Stimulated activated memory B cell treated with anti-CD40 and anti-IgM and Interleukin-4, amounts not matched to agents 10 μg/mL and 1 μg/mL and 100 μg/mL, for 72 hours (primary cell): ENCODE data around the gene FAM47A.

Source experiments
- ATAC-seq: fragments of 150-1000 bp; cut with Tn5 transposase; 2 replicates; pipeline ENCODE4 v1.10.0; 2021
- H3K27ac Mint-ChIP-seq: one replicate; pipeline ENCODE4 v1.8.0; 2022; ENCODE audit warnings: mild to moderate bottlenecking, mixed read lengths
- H3K27me3 Mint-ChIP-seq: one replicate; pipeline ENCODE4 v1.8.0; 2022; ENCODE audit warnings: mixed read lengths
- H3K36me3 Mint-ChIP-seq: one replicate; pipeline ENCODE4 v1.8.0; 2022; ENCODE audit warnings: mixed read lengths
- H3K4me1 Mint-ChIP-seq: one replicate; pipeline ENCODE4 v1.8.0; 2022; ENCODE audit warnings: mixed read lengths
- H3K4me3 Mint-ChIP-seq: one replicate; pipeline ENCODE4 v1.8.0; 2022; ENCODE audit warnings: mild to moderate bottlenecking, moderate library complexity, mixed read lengths
- H3K9me3 Mint-ChIP-seq: one replicate; pipeline ENCODE4 v1.8.0; 2022; ENCODE audit warnings: mixed read lengths

FAM47A gene

DNA sequence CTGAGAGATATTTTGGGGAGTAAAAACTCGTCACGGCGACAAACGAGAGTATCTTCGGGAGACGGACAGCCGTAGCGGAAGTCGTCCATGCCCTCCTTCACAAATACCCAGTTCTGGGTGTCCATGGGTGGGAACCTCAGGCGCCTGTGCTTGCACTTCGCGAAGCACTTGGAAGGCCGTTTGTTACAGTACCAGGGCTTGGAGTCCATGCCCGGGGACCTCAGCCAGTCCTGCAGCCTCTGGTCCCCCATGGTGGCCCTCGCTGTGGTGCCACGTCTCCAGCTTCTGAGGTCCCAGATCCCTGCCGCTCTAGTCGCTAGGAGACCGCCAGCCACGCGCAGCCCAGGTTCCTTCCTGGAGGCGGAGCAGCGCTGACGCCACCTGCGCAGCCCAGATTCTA, at the start of gene FAM47A:
FAM47A (minus strand) TSS at position 287 of the 400 bp plus-strand sequence; CDS start at position 251, 36 bp downstream.
- H3K27ac Mint-ChIP-seq, result no peak within 1 kb of the TSS
- no peak for ATAC-seq
- no peaks in the 10 kb centered on the region for H3K4me1 Mint-ChIP-seq
- H3K4me3 Mint-ChIP-seq, result no peak within 1 kb of the TSS
- H3K9me3 Mint-ChIP-seq, result no peaks in the 10 kb centered on the region
- H3K27me3 Mint-ChIP-seq, result no peaks in the 10 kb centered on the region
- no peaks in the 10 kb centered on the region for H3K36me3 Mint-ChIP-seq

DNA sequence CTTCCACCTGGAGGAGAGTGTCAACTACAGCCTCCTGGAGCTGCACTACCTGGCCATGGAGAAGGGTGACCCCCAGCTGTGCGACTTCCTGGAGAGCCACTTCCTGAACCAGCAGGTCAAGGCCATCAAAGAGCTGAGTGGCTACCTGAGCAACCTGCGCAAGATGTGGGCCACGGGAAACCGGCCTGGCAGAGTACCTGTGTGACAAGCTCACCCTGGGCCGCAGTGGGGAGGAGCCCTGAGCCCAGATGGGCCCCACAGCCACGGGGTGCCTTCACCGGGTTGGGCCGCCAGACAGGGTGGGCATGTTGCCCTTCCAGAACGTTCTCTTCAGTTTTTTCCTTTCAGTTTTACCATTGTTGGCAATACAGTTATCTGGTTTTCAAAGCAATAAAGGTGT, 15.2 kb upstream of the FAM47A start:
- no peaks in the 10 kb centered on the region for H3K27me3 Mint-ChIP-seq
- no peaks in the 10 kb centered on the region for H3K36me3 Mint-ChIP-seq
- no peak overlapping the region for H3K4me3 Mint-ChIP-seq
- no peaks in the 10 kb centered on the region for H3K9me3 Mint-ChIP-seq
- no peak overlapping the region for H3K27ac Mint-ChIP-seq
- no peak for ATAC-seq
- H3K4me1 Mint-ChIP-seq, result no peaks in the 10 kb centered on the region

DNA sequence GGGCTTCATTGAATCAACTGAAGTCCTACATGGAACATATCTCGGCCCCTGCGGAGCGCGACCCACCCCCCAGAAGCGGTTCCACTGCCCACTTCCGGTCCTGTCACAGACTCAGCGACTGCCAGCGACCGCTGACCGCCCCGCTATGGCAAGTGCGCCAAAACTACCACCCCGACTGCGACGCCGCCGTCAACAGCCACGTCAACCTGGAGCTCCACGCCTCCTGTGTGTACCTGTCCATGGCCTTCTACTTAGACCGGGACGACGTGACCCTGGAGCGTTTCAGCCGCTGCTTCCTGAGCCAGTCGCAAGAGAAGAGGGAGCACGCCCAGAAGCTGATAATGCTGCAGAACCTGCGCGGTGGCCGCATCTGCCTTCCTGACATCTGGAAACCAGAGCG, 14.8 kb upstream of the FAM47A start:
- H3K36me3 Mint-ChIP-seq, result no peaks in the 10 kb centered on the region
- no peaks in the 10 kb centered on the region for H3K4me1 Mint-ChIP-seq
- no peaks in the 10 kb centered on the region for H3K27me3 Mint-ChIP-seq
- H3K9me3 Mint-ChIP-seq, result no peaks in the 10 kb centered on the region
- no peak overlapping the region for H3K4me3 Mint-ChIP-seq
- no peak overlapping the region for H3K27ac Mint-ChIP-seq
- no peak for ATAC-seq

DNA sequence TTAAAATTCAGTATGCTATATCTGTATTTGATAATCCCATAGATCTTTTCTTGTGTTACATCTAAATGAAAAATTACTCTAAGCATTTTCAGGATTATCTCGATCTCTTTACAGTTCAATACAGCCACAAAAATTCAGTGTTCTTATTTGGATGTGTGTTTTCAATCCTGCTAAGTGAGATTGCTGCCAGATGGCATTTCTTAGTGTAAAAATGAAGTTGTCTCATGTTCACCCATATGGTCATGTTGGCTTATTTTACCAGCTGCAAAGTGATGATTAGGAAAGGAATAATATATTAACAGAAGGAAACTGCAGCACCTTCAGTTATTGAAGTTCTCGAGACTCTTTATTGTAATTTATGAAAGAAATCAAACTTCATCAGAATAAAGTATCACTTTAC, 12.1 kb upstream of the FAM47A start:
- H3K36me3 Mint-ChIP-seq, result no peaks in the 10 kb centered on the region
- H3K4me3 Mint-ChIP-seq, result no peak overlapping the region
- no peaks in the 10 kb centered on the region for H3K9me3 Mint-ChIP-seq
- no peak for ATAC-seq
- no peaks in the 10 kb centered on the region for H3K27me3 Mint-ChIP-seq
- H3K27ac Mint-ChIP-seq, result no peak overlapping the region
- H3K4me1 Mint-ChIP-seq, result no peaks in the 10 kb centered on the region

DNA sequence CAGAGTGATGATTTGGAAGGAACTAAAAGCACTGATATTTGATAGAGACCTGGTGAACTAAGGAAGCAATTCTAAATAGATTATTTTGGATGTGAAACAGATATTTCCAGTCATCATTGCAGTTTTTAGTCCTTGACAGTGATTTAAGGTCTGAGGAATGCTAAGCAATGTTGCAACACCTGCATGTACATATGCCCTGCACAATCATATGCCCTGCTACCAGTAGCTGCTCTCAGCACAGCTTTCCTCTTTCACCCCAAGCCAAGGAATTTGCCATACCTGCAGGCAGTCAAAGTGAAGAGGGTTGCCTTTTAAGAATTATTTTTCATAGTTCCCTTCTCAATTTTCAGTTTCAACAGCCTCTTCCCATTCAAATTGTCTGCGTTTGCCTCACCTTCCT, 8.7 kb upstream of the FAM47A start:
- Mint-ChIP-seq H3K4me1 (no peaks in the 10 kb centered on the region), H3K36me3 (no peaks in the 10 kb centered on the region), H3K4me3 (no peak overlapping the region), H3K27me3 (no peaks in the 10 kb centered on the region), H3K9me3 (no peaks in the 10 kb centered on the region), H3K27ac (no peak overlapping the region)
- no peak for ATAC-seq

DNA sequence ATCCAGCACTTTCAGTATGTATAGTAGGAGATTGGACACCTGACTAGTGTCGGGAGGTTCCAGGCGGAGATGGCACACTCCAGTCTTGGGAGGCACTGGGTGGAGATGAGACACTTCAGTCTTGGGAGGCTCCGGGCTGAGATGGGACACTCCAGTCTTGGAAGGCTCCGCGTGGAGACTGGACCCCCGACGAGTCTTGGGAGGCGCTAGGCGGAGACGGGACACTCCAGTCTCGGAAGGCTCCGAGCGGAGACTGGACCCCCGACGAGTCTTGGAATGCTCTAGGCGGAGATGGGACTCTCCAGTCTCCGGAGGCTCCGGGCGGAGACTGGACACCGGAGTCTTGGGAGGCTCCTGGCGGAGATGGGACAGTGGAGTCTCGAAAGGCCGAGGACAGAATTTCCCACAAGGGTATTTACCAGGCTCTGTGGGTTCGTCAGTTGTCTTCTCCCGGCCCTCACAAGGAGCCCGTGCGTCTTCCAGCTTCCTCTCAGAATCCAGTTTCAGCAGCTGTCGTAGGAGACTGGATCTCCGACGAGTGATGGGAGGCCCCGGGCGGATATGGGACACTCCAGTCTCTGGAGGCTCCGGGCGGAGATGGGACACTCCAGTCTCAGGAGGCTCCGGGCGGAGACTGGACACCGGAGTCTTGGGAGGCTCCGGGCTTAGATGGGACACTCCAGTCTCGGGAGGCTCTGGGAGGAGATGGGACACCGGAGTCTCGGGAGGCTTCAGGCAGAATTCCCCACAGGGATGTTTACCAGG, 952 bp downstream of the FAM47A start:
- H3K4me3 Mint-ChIP-seq, result no peak overlapping the region
- ATAC-seq, result no peak
- H3K4me1 Mint-ChIP-seq, result no peaks in the 10 kb centered on the region
- no peaks in the 10 kb centered on the region for H3K36me3 Mint-ChIP-seq
- no peaks in the 10 kb centered on the region for H3K9me3 Mint-ChIP-seq
- no peak overlapping the region for H3K27ac Mint-ChIP-seq
- H3K27me3 Mint-ChIP-seq, result no peaks in the 10 kb centered on the region

DNA sequence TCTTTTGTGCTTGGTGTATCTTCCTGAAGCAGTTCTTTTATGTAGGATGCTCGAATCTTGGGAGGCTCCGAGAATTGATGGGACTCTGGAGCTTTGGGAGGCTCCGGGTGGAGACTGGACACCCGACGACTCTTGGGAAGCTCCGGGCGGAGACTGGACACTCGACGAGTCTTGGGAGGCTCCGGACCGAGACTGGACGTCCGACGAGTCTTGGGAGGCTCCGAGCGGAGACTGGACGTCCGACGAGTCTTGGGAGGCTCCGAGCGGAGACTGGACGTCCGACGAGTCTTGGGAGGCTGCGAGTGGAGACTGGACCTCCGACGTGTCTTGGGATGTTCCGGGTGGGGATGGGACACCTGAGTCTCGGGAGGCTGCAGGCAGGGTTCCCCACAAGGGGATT, 1.6 kb downstream of the FAM47A start:
- Mint-ChIP-seq H3K4me3 (no peak overlapping the region), H3K36me3 (no peaks in the 10 kb centered on the region), H3K4me1 (no peaks in the 10 kb centered on the region), H3K27ac (no peak overlapping the region), H3K27me3 (no peaks in the 10 kb centered on the region), H3K9me3 (no peaks in the 10 kb centered on the region)
- ATAC-seq, result no peak

DNA sequence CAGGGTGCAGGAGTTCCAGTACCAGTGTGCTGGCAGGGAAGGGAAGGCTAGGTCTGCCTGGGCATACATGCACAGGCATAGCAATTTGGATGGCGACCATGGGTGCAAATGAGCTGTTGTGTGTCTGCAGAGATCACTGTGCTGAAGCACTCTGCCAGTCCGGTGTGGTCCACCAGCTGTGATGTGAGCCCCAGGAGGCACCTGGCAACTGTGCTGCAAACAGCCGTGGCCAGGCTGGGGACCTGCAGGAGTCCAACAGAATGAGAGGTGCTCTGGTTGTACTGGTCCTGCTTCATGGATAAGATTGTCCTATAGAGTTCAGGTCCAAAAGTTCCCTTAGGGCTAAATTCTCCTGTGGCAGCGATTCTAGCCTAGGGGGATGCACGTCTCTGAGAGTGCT, 6.1 kb downstream of the FAM47A start:
- peaks cover 2% of the 10 kb centered on the region for H3K9me3 Mint-ChIP-seq
- H3K27me3 Mint-ChIP-seq, result no peaks in the 10 kb centered on the region
- H3K36me3 Mint-ChIP-seq, result no peaks in the 10 kb centered on the region
- H3K4me1 Mint-ChIP-seq, result no peaks in the 10 kb centered on the region
- H3K27ac Mint-ChIP-seq, result no peak overlapping the region
- H3K4me3 Mint-ChIP-seq, result no peak overlapping the region
- no peak for ATAC-seq

DNA sequence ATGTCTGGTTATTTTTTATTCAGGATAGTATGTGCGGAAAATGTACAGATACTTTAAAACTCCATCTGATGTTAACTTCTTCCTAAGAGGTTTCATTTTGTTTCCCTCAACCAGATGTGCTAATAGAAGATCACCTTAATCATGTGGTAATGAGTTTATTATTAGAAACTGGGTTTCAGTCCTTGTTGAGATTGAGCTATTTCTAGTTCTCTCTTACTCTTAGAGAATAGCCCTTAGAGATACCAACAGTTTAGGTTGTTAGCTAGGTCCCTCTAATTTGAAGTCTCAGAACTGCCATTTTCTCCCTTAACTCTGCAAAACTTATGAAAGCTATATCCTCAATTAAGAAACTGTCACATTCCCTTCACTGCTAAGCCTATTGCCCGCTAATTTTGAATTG, 13.0 kb downstream of the FAM47A start:
- H3K4me1 Mint-ChIP-seq, result no peaks in the 10 kb centered on the region
- H3K27me3 Mint-ChIP-seq, result no peaks in the 10 kb centered on the region
- H3K36me3 Mint-ChIP-seq, result no peaks in the 10 kb centered on the region
- no peak for ATAC-seq
- H3K9me3 Mint-ChIP-seq, result peaks cover 2% of the 10 kb centered on the region
- no peak overlapping the region for H3K4me3 Mint-ChIP-seq
- H3K27ac Mint-ChIP-seq, result no peak overlapping the region

DNA sequence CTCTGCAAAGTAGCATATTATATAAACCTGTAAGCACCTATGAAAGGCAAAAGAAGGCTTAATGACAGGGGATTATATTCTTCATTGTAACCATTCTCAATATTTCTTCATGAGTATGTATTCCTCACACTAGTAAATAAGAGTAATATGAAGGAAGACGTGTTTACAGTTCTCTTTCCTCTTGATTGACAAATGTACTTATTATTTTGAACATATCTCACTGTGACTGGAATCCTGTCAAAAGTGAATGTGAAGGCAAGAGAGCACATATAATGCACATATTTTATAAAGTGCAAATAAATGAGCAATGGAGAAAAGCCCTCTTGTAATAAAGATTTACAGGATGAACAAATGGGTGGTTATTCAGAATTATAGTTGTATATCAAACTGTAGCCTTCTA, 19.7 kb downstream of the FAM47A start:
- Mint-ChIP-seq H3K4me1 (no peaks in the 10 kb centered on the region), H3K9me3 (no peaks in the 10 kb centered on the region), H3K27me3 (no peaks in the 10 kb centered on the region), H3K4me3 (no peak overlapping the region), H3K36me3 (no peaks in the 10 kb centered on the region), H3K27ac (no peak overlapping the region)
- ATAC-seq, result no peak
